Peyer's patch (tissue), 4 donors: Measurements from ENCODE around the gene BTN1A1. TPM values are rescaled to one million over a fixed set of nuclear protein-coding genes. Genes with fewer than 3 reads are reported as not detected.

Experiments used
- DNase-seq, 3 donors: peaks; one replicate each; pipeline ENCODE4 v3.0.0-alpha.2; 2017 to 2019
- H3K27ac ChIP-seq, 4 donors: fragments of 200-600 bp; sonication (generic); one replicate each; pipeline ENCODE4 v1.5.1; 2016 to 2019
- H3K27me3 ChIP-seq, 2 donors: fragments of 200-600 bp; sonication (generic); one replicate each; pipeline ENCODE4 v1.5.1; 2019
- H3K36me3 ChIP-seq, 3 donors: fragments of 200-600 bp; sonication (generic); one replicate each; pipeline ENCODE4 v1.5.1; 2016 to 2019
- H3K4me1 ChIP-seq, 4 donors: fragments of 200-600 bp; sonication (generic); one replicate each; pipeline ENCODE4 v1.5.1; 2016 to 2019
- H3K4me3 ChIP-seq, 4 donors: fragments of 200-600 bp; sonication (generic); 1 replicate in 3 of 4; 2 replicates in 1 of 4; pipeline ENCODE4 v1.5.1; 2016 to 2019; ENCODE audit warnings: mild to moderate bottlenecking in 1 of 4
- H3K9me3 ChIP-seq, 4 donors: fragments of 200-600 bp; sonication (generic); one replicate each; pipeline ENCODE4 v1.5.1; 2016 to 2019; ENCODE audit warnings: mild to moderate bottlenecking in 1 of 4
- POLR2A ChIP-seq, 2 donors: fragments of 450-650 bp; IDR thresholded peaks; one replicate each; pipeline ENCODE4 v1.5.1; 2017; ENCODE audit warnings: antibody characterized with exemption in 2 of 2, mild to moderate bottlenecking in 2 of 2, moderate library complexity in 2 of 2
- total RNA-seq, 4 donors: library from RNA; depleted of rRNA; stranded (reverse); fragments of >200 nt; gene quantifications; one replicate each; pipeline ENCODE4 v1.1.0, GENCODE V29; 2016
- TF ChIP-seq, protein P1 (sequence below), 6 experiments: fragments of 450-650 bp in 4 of 6; fragments of 200-600 bp in 2 of 6; sonication (generic) in 1 of 6; IDR thresholded peaks; one replicate each; pipeline ENCODE4 v1.5.1; 2017 to 2019; ENCODE audit warnings: antibody characterized with exemption in 6 of 6, mild to moderate bottlenecking in 3 of 6, moderate library complexity in 1 of 6

BTN1A1 gene
- total RNA-seq, 4 donors from 2014 or later = not detected

DNA sequence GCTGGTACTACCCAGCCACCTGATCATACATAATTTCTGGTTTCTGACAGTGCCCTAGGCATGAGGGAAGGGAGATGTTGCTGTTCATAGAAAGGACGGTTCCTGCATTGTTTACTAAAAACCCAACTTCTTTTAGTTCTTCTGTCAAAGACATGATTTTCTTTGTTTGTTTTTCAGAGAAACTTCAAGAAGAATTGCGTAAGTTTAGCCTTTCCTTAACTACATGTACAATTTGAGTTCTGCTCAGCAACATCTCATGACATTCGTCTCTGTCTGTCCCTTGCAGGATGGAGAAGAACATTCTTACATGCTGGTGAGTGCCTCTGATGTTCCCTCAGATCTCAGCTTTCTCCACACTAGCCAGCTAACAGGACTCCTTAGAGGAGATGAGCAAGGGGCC is 34.3 kb upstream of the BTN1A1 start:
- TF ChIP-seq POLR2A (IDR thresholded peaks at IDR 0.05) = no peak
- TF ChIP-seq, protein P1, sequence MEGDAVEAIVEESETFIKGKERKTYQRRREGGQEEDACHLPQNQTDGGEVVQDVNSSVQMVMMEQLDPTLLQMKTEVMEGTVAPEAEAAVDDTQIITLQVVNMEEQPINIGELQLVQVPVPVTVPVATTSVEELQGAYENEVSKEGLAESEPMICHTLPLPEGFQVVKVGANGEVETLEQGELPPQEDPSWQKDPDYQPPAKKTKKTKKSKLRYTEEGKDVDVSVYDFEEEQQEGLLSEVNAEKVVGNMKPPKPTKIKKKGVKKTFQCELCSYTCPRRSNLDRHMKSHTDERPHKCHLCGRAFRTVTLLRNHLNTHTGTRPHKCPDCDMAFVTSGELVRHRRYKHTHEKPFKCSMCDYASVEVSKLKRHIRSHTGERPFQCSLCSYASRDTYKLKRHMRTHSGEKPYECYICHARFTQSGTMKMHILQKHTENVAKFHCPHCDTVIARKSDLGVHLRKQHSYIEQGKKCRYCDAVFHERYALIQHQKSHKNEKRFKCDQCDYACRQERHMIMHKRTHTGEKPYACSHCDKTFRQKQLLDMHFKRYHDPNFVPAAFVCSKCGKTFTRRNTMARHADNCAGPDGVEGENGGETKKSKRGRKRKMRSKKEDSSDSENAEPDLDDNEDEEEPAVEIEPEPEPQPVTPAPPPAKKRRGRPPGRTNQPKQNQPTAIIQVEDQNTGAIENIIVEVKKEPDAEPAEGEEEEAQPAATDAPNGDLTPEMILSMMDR (IDR thresholded peaks at IDR 0.05) = no peak
- Histone ChIP-seq H3K9me3 (no peaks in the 10 kb centered on the region), H3K36me3 (peaks cover 0 to 83% (median 5%) of the 10 kb centered on the region in 3 donors), H3K4me3 (no peak overlapping the region), H3K4me1 (peaks cover under 1 to 19% (median 4%) of the 10 kb centered on the region in 4 donors), H3K27me3 (no peaks in the 10 kb centered on the region), H3K27ac (no peak overlapping the region)
- DNase-seq = no peak

DNA sequence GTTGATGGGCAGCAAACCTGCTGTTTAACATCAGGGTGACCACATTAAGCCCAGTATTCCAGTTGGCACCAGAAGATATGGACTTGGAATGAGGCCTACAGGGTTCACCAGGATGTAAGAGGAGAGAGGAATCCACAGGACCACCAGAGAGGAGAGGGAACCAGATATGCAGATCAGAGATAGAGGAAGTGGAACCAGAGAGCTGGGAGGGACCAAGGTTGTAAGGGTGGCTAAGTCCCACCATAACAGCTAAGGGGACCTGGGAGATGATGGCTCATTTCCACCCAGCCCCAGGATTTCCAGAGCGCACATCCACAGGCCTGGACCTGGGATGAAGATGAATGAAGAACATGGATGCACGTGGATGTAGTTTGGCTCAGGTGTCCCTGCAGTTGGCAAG is 31.3 kb upstream of the BTN1A1 start:
- no peak for DNase-seq
- Histone ChIP-seq H3K4me3 (no peak overlapping the region), H3K9me3 (no peaks in the 10 kb centered on the region), H3K36me3 (peaks cover 0 to 63% (median 5%) of the 10 kb centered on the region in 3 donors), H3K27me3 (no peaks in the 10 kb centered on the region), H3K27ac (no peak overlapping the region), H3K4me1 (no peaks in the 10 kb centered on the region)
- TF ChIP-seq, protein P1 (IDR thresholded peaks at IDR 0.05) = no peak
- no peak for TF ChIP-seq POLR2A (IDR thresholded peaks at IDR 0.05)

DNA sequence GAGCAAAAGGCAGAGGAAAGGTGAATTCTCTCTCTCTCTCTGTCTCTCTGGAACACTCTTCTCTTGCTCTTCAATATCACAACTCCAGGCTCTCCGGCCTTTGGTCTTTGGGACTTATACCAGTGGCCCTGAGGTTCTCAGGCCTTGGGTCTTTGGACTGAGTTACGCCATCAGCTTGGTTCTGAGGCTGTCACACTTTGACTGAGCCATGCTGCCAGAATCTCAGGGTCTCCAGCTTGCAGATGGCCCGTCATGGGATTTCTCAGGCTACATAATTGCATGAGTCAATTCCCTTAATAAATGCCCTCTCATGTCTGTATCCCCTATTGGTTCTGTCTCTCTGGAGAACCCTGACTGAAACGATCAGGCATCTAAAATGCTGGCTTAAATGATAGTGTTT is 29.5 kb upstream of the BTN1A1 start:
- no peak overlapping the region for H3K27ac ChIP-seq
- no peaks in the 10 kb centered on the region for H3K27me3 ChIP-seq
- DNase-seq = no peak
- H3K36me3 ChIP-seq = peaks cover 0 to 45% (median 4%) of the 10 kb centered on the region in 3 donors
- H3K4me3 ChIP-seq = no peak overlapping the region
- peaks cover 0 to 14% (median 5%) of the 10 kb centered on the region in 4 donors for H3K4me1 ChIP-seq
- H3K9me3 ChIP-seq = no peaks in the 10 kb centered on the region
- TF ChIP-seq, protein P1 (IDR thresholded peaks at IDR 0.05) = no peak
- no peak for TF ChIP-seq POLR2A (IDR thresholded peaks at IDR 0.05)

DNA sequence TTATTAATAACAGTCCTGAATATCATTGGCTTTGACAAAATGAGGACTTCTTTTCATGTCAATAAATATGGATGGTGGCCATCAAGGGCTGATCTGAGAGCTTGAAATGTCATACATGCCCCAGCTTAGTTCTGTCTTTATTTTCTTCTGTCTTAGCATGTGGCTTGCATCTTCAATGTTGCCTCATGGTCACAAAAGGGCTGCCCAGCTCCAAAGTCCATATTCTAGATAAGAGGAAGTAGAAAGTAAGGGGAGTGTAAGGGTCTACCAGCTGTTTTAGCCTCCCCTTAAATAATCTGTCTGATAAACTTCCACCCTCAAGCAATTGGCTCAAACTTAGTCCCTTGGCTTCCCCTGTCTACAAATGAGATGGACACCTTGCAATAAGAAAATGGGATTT is 28.1 kb upstream of the BTN1A1 start:
- Histone ChIP-seq H3K4me3 (no peak overlapping the region), H3K4me1 (peaks cover 0 to 19% (median 5%) of the 10 kb centered on the region in 4 donors), H3K36me3 (peaks cover 0 to 31% (median 0%) of the 10 kb centered on the region in 3 donors), H3K9me3 (no peaks in the 10 kb centered on the region), H3K27me3 (no peaks in the 10 kb centered on the region), H3K27ac (no peak overlapping the region)
- TF ChIP-seq, protein P1 (IDR thresholded peaks at IDR 0.05) = no peak
- TF ChIP-seq POLR2A (IDR thresholded peaks at IDR 0.05) = no peak
- DNase-seq = no peak

DNA sequence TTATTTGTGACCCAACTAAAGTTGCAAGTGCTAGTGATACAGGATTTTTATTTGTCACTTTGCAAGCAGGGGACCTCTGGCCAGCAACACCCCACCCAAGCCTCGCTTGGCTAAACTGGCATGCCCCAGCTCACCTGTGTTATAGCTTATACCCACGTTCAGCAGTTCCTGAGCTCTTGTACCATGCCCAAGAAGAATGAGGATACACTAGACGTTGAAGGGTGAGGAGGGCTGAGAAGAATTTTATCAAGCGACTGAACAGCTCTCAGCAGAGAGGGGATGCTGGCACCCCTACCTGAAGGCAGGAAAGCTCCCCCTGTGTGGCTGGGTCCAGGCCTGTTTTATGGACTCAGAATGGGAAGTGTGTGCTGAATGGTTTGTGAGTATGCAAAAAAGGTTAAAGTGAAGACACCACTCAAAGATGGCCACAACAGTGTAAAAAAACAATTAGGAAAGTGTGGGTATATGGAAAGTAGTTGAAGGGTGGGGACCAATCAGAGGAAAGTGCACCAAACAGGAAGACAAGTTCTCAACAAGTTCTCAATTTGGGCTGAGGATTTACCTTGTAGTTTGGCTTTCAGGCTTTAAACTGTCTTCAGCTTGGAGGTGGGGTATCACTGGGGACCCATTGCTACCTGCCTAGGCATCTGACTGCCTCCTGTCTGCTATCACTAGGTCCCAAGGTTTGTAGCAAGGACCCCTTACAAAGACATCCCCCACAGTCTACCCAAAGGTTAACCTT is 27.4 kb upstream of the BTN1A1 start:
- H3K4me3 ChIP-seq = no peak overlapping the region
- no peak for TF ChIP-seq POLR2A (IDR thresholded peaks at IDR 0.05)
- TF ChIP-seq, protein P1 (IDR thresholded peaks at IDR 0.05) = no peak
- no peaks in the 10 kb centered on the region for H3K27me3 ChIP-seq
- H3K36me3 ChIP-seq = peaks cover 0 to 24% (median 0%) of the 10 kb centered on the region in 3 donors
- DNase-seq = no peak
- H3K9me3 ChIP-seq = no peaks in the 10 kb centered on the region
- peaks cover 0 to 19% (median 5%) of the 10 kb centered on the region in 4 donors for H3K4me1 ChIP-seq
- peak overlapping the region; percentile 86 to 93 (median 90) for H3K27ac ChIP-seq
